ENCODE results near the gene WDR75.

GRCh38 chr2:189516546-189516945 is 75.3 kb downstream of the WDR75 start:
- TF ChIP-seq GATA3 (IDR thresholded peaks at IDR 0.05; ENCODE audit: low read depth, low read length) (no peak), GATA2 (IDR thresholded peaks at IDR 0.05; ENCODE audit: low read depth, low read length) (no peak)
